Left lung (tissue), 10 donors: ENCODE measurements around the gene TSC22D2. TPM values are rescaled to one million over a fixed set of nuclear protein-coding genes. Genes with fewer than 3 reads are reported as not detected.

Experiments
- ATAC-seq: fragments of 200-7000 bp; cut with Tn5 transposase; one replicate; pipeline ENCODE4 v1.9.1; 2020; ENCODE audit warnings: moderate library complexity
- DNase-seq, 4 donors: peaks; one replicate each; pipeline ENCODE4 v3.0.0-alpha.2; 2013 to 2020
- H3K27ac ChIP-seq, 2 donors: fragments of 200-600 bp; sonication (generic) in 1 of 2; one replicate each; pipeline versions ENCODE4 v1.5.0 to v1.8.0; 2020 to 2021
- H3K27me3 ChIP-seq, 2 donors: fragments of 200-600 bp; sonication (generic) in 1 of 2; one replicate each; pipeline versions ENCODE4 v1.5.0 to v1.8.0; 2020 to 2021
- H3K36me3 ChIP-seq, 2 donors: fragments of 200-600 bp; sonication (generic) in 1 of 2; one replicate each; pipeline versions ENCODE4 v1.5.0 to v1.8.0; 2020 to 2021
- H3K4me1 ChIP-seq, 2 donors: fragments of 200-600 bp; one replicate each; pipeline ENCODE4 v1.8.0; 2021
- H3K4me3 ChIP-seq, 2 donors: fragments of 200-600 bp; sonication (generic) in 1 of 2; one replicate each; pipeline versions ENCODE4 v1.5.0 to v1.8.0; 2020 to 2021; ENCODE audit warnings: mild to moderate bottlenecking in 1 of 2
- H3K9me3 ChIP-seq, 2 donors: fragments of 200-600 bp; sonication (generic) in 1 of 2; one replicate each; pipeline versions ENCODE4 v1.5.0 to v1.8.0; 2020 to 2021
- CTCF ChIP-seq, 2 donors: fragments of 200-600 bp; sonication (generic) in 1 of 2; IDR thresholded peaks; one replicate each; pipeline versions ENCODE4 v1.5.0 to v1.8.0; 2021; ENCODE audit warnings: antibody characterized with exemption in 2 of 2
- intact Hi-C, 2 donors: fragments of 100-400 bp; cut with DNase I; formaldehyde crosslinking; loops; one replicate each; pipeline versions ENCODE4 v1.11.2 to v1.14.2; 2022
- polyA plus RNA-seq, 6 donors: library from polyadenylated mRNA; unstranded; fragments of 120-200 nt; gene quantifications; one replicate each; pipeline ENCODE4 v1.2.1, GENCODE V29; 2013; ENCODE audit not compliant: insufficient read length in 6 of 6
- total RNA-seq, 2 donors: library from RNA; stranded (reverse); fragmentation: NEBNext Ultra II Directional; extraction: Animal tissue kit (Norgen Biotek cat#: 25700); gene quantifications; one replicate each; pipeline ENCODE4 v1.2.1, GENCODE V29; 2021
- donor health status: DM: no; HTN: yes; CAD: no.
- donor health status: DM: no; HTN: no; CAD: no.

The TSC22D2 gene
- total and polyA plus RNA-seq, 8 donors = 25.9 to 92.9 (median 81.9) TPM

DNA sequence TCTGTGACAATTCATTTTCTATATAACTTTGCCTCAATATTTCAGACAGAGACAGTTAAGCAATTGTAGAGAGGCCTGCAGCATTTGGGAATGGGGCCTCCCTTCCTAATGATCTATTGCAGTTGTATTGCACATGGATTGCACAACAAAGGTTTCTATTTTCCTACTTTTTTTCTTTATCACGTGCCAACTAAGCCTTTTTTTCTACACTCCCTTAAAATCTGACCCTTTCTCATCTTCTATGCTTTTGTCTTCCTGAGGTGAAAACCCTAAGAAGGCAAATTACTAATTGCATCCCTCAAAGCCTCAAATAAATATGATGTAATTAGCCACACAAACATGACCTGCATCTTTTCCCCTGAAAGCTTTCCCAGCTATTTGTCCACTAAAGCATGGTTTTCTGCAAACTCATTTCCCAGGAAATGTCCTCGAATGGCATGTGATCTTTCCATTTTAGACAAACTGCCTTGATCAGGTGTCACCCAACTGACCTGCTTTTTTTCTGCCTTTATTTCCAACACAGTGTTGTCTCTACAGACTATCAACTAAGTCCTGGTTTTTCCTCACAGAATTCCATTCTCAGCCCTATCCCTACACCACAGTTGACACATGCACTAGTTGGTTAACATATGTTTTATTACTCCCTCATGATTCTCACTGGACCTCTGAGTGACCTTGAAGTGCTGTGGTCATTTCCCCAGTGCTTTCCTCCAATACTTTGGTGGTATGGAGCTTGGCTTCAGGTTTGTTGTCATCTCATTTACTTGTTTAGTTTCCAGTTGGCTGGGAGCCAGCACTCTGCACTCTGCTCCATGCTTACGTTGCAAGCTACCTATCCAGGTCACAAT is 31.9 kb upstream of the TSC22D2 start:
- H3K4me3 ChIP-seq = no peak overlapping the region
- intact Hi-C loops = no loop called here
- no peaks in the 10 kb centered on the region for H3K36me3 ChIP-seq
- ATAC-seq = no peak
- no peak overlapping the region for H3K27ac ChIP-seq
- no peaks in the 10 kb centered on the region for H3K27me3 ChIP-seq
- peak in 1 of 4 donors; percentile 82 for DNase-seq
- peaks cover 2 to 24% of the 10 kb centered on the region in 2 donors for H3K4me1 ChIP-seq
- no peak for TF ChIP-seq CTCF (IDR thresholded peaks at IDR 0.05)
- no peaks in the 10 kb centered on the region for H3K9me3 ChIP-seq

DNA sequence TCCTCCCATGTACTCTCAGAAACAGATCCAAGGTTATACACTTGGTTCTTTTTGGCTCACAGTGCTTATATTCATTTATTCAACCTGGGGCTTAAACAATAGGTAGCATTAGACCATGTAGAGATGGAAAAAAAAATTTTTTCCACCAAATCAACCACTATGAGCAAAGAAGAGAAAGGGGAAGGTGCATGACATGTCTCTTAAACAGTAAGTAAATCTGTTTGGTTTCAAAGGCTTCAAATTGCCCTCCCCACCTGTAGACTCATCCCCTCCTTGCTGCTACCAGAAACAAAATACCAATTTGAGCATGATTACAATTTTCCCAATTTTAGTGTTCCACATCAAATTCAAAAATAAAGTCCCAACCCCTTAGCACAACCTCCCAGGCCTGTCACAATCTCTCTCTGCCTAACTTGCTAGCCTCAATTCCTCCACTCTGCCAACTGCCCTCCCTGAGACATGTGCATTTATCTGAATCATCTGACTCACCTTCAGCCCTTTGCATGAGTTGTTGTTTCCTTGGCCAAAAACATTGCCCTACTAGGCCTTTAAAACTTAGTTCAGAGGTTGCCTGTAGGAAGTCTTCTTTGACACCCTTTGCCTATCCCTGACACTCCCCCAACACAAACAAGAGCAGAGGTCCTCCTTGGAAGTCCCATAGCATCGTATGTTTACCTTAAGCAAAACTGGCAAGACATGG is 30.3 kb upstream of the TSC22D2 start:
- Histone ChIP-seq H3K36me3 (no peaks in the 10 kb centered on the region), H3K4me3 (no peak overlapping the region), H3K27me3 (no peaks in the 10 kb centered on the region), H3K4me1 (peaks cover 0 to 16% of the 10 kb centered on the region in 2 donors), H3K27ac (no peak overlapping the region), H3K9me3 (no peaks in the 10 kb centered on the region)
- intact Hi-C loops = no loop called here
- DNase-seq (no peak), ATAC-seq (no peak)
- no peak for TF ChIP-seq CTCF (IDR thresholded peaks at IDR 0.05)

- no peak for ATAC-seq
- no peaks in the 10 kb centered on the region for H3K9me3 ChIP-seq
- intact Hi-C loops = no loop called here
These were observed 29.8 kb upstream of the TSC22D2 start for GRCh38 chr3:150378301-150378748.

GRCh38 chr3:150379469-150379868 is 28.6 kb upstream of the TSC22D2 start:
- no peaks in the 10 kb centered on the region for H3K36me3 ChIP-seq
- H3K9me3 ChIP-seq = no peaks in the 10 kb centered on the region
- no peak for DNase-seq
- intact Hi-C loops = no loop called here
- no peak overlapping the region for H3K4me3 ChIP-seq
- H3K27me3 ChIP-seq = no peaks in the 10 kb centered on the region
- no peak for ATAC-seq
- H3K27ac ChIP-seq = no peak overlapping the region
- H3K4me1 ChIP-seq = peaks cover 0 to 16% of the 10 kb centered on the region in 2 donors
- no peak for TF ChIP-seq CTCF (IDR thresholded peaks at IDR 0.05)

More at GRCh38 chr3:150378301-150378748, 29.8 kb upstream of the TSC22D2 start:
- Histone ChIP-seq H3K27me3 (no peaks in the 10 kb centered on the region), H3K4me3 (no peak overlapping the region), H3K36me3 (no peaks in the 10 kb centered on the region), H3K27ac (no peak overlapping the region), H3K4me1 (peaks cover 0 to 16% of the 10 kb centered on the region in 2 donors)
- no peak for DNase-seq
- no peak for TF ChIP-seq CTCF (IDR thresholded peaks at IDR 0.05)
